ENCODE results near the gene P3H1.
"Not testable (repeated sequence)": the region's sequence is repeated elsewhere in the genome, so short reads cannot be mapped to it uniquely, and the experiment has no call there.

The P3H1 gene

GRCh38 chr1:42769811-42770210, 3.0 kb upstream of the P3H1 start:
- DNase-seq: no peak

DNA sequence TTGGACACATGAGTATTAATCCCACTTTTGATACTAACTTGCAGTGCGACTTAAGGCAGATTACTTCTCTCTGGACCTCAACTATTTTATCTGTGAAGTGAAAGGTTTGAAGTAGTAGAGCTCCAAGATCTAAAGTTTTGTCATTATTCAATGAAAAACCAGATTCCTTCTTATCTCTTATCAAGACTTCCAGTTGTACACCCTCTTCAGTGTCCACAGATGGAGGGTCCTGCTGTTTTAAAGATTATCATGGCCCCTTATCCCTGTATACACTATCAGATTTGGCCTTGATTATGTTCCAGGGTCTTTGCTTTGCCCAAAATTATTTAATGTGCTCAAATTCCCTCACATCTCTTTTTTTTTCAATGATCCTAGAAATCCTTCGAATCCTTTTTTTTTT, 1.3 kb upstream of the P3H1 start:
- DNase-seq: no peak

GRCh38 chr1:42767510-42768000, 727 bp upstream of the P3H1 start:
- no peak for DNase-seq

DNA sequence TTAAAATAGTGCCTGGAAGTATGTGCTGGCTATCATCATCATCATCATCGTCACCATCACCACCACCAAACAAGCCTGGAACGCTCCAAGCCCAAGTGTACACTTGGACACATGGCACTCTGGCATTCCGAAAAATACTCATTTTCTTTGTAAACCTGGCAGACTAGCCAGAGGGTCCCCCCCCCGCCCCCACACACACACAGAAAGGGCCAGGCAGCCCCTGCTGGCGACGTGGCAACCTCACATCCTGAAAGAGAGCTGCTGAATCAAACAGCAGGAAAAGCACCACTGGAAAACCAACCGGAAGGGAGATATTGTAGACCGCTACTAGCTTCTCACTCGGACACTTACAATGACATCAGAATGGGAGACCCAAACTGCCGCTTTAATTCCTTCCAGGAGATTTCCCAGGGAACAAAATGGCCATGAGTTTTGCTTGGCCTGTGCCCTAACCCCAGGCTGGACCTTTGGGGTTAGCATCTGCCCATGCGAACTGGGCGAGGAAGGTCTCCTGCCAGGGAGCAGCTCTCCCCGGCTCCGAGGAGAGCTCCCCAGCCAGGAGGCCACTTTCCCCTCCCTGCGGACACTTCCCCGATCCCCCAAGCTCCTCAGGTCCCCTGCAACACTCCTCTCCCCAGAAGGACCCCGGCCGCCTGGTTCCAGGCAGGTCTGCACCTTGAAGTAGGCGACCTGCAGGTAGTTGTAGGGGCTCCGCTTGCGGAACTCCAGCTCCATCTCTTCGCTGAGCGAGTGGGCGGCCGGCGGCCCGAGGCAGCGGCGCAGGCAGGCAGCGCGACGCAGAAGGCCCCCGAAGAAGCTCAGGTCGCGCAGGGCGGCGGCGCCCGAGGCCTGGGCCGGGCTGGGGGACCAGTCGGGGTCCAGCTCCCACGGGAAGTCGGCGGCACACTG, 742 bp downstream of the P3H1 start:
- DNase-seq: peak; percentile 33

DNA sequence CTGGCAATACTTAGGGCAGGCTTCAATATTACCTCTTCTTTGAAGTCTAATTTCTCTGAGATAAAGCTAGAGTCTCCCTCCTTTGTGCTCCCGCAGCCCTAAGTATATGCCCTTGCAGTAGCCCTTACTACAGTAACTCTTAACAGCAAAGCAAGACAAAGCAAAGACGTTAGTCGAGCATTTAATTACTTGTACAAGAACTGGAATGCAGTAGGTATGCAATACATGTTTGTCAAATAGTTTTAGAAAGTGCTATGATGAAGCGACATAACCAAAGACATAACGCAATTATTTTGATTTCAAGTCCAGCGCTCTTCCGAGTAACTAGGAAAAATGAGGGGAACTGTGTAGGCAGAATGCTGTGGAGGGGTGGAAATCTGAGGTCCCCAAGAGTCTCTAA, 1.6 kb downstream of the P3H1 start:
- no peak for DNase-seq

- DNase-seq: no peak
Observed at GRCh38 chr1:42762269-42762668, 4.6 kb downstream of the P3H1 start.

DNA sequence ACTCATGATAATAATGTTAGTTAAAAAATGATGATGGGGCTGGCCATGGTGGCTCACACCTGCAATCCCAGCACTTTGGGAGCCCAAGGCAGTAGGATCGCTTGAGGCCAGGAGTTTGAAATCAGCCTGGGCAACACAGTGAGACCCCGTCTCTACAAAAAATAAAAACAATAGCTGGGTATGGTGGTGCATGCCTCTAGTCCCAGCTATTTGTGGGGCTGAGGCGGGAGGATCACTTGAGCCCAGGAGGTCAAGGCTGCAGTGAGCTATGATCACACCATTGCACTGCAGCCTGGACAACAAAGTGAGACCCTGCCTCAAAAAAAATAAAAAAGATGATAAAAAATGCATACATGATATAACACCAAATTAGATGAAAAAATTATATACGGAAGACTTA, 5.3 kb downstream of the P3H1 start:
- no peak for DNase-seq

DNA sequence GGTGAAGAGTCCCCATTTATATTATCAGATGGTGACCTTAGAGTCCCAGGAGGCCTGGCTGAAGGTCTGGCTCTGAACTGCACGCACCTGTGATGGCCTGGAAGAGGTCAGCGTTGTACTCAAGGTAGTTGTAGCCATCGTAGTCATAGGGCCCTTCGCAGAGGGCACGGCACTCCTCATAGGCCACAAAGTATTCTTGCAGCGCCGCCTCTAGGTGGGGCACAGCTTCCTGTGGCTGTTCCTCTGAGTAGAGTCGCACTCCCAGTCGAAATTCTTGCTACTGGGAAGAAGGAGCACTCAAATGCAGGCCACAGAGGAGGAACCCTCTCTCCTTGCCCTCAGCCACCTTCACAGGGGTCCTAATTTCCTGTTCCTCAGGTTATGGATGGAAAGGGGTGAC, 7.7 kb downstream of the P3H1 start:
- no peak for DNase-seq

DNA sequence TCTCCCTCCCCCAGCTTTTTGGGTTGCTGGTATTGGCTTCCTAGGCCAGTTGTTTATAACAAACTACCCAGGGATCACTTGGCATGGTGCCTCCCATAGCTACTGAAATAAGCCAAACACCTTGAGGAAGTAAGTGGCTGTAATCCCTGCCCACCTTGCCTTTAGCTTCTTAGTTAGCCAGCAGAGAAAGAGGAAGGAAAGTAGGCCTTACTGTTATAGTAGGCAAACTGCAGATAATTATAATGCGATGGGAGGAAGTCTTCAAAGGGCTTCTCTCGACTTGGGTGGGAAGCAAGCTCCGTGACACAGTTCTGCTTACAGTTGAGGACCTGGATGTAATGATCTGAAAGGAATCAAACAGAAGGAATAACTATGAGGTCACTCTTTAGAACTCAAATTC, 8.2 kb downstream of the P3H1 start:
- DNase-seq: no peak

GRCh38 chr1:42757892-42758275, 8.9 kb downstream of the P3H1 start:
- DNase-seq: no peak

DNA sequence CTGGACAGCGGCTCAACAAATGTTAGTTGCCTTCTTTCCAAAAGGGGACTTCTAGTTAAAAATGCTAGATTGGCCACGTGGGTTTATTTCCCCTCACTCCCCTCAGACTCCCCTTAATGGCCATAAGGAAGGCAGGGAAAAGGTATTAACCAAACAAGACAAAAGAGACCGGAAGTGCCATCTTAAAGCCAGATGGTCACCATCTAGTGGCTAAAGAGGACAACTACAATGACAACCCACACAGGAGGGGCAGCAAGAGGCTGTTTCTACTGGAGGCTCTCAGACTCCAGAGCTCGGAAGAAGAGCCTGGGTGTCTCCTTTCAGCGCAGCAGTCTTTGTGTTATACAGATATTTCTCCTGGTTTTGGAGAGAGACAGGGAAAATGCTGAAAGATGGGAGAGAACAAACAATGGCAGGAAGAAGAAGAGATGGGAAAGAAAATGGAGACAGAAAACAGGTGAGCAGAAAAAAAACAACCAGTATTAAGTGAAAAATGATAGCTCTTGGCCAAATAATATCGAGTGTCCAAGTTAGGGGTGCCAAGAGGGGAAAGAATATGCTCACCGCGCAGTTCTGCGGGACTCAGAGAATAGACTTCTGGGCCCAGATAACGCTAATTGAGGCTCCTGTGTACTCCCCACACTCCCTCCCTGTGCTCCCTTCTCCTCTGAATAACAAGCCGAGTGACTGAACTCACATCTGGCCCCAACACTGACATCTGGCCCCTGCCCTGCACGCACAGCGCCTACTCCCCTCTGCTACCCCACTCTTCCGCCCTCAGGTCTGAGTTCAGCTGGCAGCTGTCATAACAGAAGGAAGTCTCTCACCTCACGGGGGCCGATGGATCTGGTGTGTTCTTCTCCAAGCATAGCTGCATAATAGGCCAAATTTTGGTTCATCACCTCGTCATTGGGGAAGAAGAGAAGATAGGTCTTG, 9.6 kb downstream of the P3H1 start:
- DNase-seq: no peak

GRCh38 chr1:42753070-42753469, 13.8 kb downstream of the P3H1 start:
- no peak for DNase-seq

- DNase-seq: no peak
Observed at GRCh38 chr1:42752284-42752683, 14.5 kb downstream of the P3H1 start.

- DNase-seq: not testable (repeated sequence)
Observed at GRCh38 chr1:42751511-42752070, 15.2 kb downstream of the P3H1 start.

DNA sequence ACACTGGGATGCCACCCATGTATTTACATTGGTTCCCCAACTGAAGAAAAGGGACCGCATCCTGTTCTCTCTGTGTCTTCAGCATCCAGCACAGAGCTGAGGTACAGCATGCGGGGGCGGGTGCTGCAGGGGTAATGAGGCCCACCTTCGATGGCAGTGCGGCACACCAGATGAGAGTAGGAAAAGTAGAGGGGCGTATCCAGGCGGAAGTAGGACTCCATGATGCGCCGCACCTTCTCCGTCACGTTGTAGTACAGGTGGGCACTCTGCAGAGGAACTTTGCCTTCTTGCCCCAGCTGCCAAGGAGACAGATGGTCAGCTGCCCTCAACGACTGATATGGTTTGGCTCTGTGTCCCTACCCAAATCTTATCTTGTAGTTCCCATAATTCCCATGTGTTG, 16.8 kb downstream of the P3H1 start:
- no peak for DNase-seq

- no peak for DNase-seq
Observed at GRCh38 chr1:42748461-42749410, 18.1 kb downstream of the P3H1 start.

GRCh38 chr1:42748021-42748420, 18.8 kb downstream of the P3H1 start:
- DNase-seq: no peak

DNA sequence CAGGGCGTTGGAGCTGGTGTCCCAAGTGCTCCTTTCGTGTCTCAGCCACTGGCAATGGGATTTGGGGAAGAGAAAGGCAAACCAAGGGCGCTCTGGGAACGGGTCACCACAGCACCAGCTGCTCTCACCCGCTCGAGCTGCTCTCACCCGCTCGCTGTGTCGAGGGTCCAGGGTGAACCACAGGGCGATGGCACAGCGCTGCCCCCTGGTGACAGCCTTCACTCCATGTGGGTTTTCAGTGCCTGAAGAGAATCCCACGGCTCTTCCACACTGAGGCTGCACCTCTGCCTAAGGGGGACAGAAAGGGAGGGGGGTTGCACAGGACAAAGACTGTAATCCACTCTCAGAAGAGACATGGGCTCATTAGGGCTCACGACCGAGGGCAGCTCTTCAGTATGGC, 19.7 kb downstream of the P3H1 start:
- DNase-seq: peak; percentile 62

DNA sequence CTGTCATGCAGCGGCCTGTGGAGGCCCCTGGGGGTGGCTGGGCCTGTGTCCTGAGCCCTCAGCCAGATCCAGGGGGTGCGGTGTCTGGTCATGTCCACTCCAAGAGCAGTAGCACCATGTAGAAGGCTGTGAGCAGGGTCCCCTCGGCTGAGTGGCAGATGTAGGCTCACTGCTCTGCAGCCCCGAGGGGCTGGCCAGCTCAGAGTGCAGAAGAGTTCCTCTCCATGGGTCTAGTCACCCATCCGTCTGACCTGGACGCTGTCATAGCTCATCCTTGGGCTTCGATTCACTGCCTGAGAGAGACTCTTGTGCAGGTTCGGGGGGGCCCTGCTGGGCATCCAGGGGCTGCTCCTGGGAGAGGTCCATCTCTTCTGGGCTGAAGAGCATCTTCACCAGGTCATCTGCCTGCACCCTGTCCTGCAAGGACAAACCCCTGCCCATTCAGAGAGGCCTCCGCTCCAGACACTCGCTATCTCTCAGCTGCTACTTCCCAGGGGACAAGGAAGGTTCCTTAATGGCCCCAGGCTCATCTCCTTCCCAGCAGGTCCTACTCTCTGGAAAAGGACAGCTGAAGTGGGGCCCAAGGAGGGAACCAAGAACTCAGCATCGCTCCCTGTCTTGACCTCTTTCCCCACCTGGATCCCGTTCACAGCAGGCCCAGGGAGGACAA, 20.3 kb downstream of the P3H1 start:
- no peak for DNase-seq

DNA sequence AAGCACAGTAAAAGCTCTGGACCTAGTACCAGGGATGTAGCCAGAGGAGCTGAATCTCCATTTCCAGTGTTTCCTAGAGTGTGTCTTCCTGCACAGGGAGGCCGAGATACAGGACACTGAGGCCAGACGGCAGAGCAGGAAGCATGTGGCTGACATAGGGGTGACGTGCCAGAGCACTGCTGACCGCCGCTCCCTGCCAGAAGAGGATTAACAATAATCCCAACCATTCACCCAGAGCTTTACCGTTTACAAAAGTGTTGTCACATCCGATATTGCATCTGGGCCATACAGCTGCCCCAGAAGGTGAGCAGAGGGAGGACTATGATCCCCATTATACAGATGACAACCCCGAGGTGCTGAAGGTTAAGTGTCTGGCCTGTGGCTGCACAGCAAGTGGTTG, 21.0 kb downstream of the P3H1 start:
- DNase-seq: no peak

DNA sequence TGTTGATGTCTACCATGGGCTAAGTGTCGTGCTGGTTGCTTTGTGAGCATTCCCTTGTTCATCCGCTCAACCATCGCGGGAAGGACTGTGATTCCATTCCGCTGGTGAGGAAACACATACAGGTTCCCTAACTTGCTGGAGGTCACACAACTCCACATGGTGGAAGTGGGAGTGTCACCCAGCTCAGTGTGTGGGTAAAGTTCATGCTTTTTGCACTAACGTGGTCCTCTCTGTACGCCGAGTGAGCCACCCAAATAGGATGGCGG, 22.7 kb downstream of the P3H1 start:
- no peak for DNase-seq
